Lung (tissue), 12 donors: ENCODE measurements around the gene FOXC2. TPM values are rescaled to one million over a fixed set of nuclear protein-coding genes. Genes with fewer than 3 reads are reported as not detected.

ENCODE experiments used
- ATAC-seq: fragments of 200-7000 bp; cut with Tn5 transposase; one replicate; pipeline ENCODE4 v1.9.1; 2020; ENCODE audit warnings: moderate number of reproducible peaks; ENCODE audit not compliant: insufficient read depth, low FRiP score
- DNase-seq, 3 donors: peaks; one replicate each; pipeline ENCODE4 v3.0.0-alpha.2; 2013 to 2017
- H3K27ac ChIP-seq, 2 donors: one replicate each; pipeline ENCODE4 v1.5.1; 2013; ENCODE audit warnings: mild to moderate bottlenecking in 2 of 2, moderate library complexity in 2 of 2, control low read depth in 1 of 2, inconsistent platforms in 1 of 2, low read depth in 1 of 2, low read length in 1 of 2
- H3K27me3 ChIP-seq, 3 donors: one replicate each; pipeline ENCODE4 v1.5.1; 2013; ENCODE audit warnings: low read length in 2 of 3; ENCODE audit not compliant: control insufficient read depth in 3 of 3, insufficient read depth in 3 of 3
- H3K36me3 ChIP-seq, 4 donors: one replicate each; pipeline ENCODE4 v1.5.1; 2013; ENCODE audit warnings: low read length in 4 of 4, mild to moderate bottlenecking in 1 of 4, moderate library complexity in 1 of 4; ENCODE audit not compliant: control insufficient read depth in 4 of 4, insufficient read depth in 4 of 4
- H3K4me1 ChIP-seq, 5 donors: one replicate each; pipeline ENCODE4 v1.5.1; 2013; ENCODE audit warnings: low read length in 5 of 5, mild to moderate bottlenecking in 2 of 5, moderate library complexity in 1 of 5; ENCODE audit not compliant: control insufficient read depth in 5 of 5, insufficient read depth in 5 of 5
- H3K4me3 ChIP-seq: one replicate; pipeline ENCODE4 v1.5.1; 2013; ENCODE audit warnings: mild to moderate bottlenecking, control low read depth, moderate library complexity
- H3K9ac ChIP-seq, 2 donors: one replicate each; pipeline ENCODE4 v1.5.1; 2013; ENCODE audit warnings: low read length in 2 of 2, control low read depth in 1 of 2; ENCODE audit not compliant: insufficient read depth in 1 of 2
- H3K9me3 ChIP-seq, 4 donors: one replicate each; pipeline ENCODE4 v1.5.1; 2013; ENCODE audit warnings: low read length in 3 of 4, mild to moderate bottlenecking in 1 of 4, moderate library complexity in 1 of 4; ENCODE audit not compliant: control insufficient read depth in 4 of 4, insufficient read depth in 3 of 4
- WGBS, 2 donors: extraction: QIAGEN DNeasy Blood & Tissue Kit; methylation state at CpG; one replicate each; pipeline ENCODE4 v1.1.7; 2013; 5-methylcytosine and 5-hydroxymethylcytosine counted together
- polyA plus RNA-seq, 2 donors: library from polyadenylated mRNA; stranded (reverse); fragments of 200-250 nt; gene quantifications; one replicate each; pipeline ENCODE4 v1.2.1, GENCODE V29; 2013
- total RNA-seq, 2 donors: library from RNA; depleted of rRNA in 1 of 2; stranded (reverse); fragments of >200 nt in 1 of 2; gene quantifications; one replicate each; pipeline ENCODE4 v1.2.1, GENCODE V29; 2014 to 2021
- TF ChIP-seq, protein P1 (sequence below): IDR thresholded peaks from 2 replicates; pipeline ENCODE4 v1.5.1; 2012; ENCODE audit warnings: mild to moderate bottlenecking; ENCODE audit errors: control extremely low read depth, extremely low read depth
- donor health status: control.
- donor health status: control.
- donor health status: Bipolar disorder and iron deficiency.
- donor health status: healthy.
- donor health status: DM: yes; HTN: yes; CAD: no.

FOXC2 gene
- total and polyA plus RNA-seq, 4 donors: 0.37 to 2.7 (median 0.63) TPM

DNA sequence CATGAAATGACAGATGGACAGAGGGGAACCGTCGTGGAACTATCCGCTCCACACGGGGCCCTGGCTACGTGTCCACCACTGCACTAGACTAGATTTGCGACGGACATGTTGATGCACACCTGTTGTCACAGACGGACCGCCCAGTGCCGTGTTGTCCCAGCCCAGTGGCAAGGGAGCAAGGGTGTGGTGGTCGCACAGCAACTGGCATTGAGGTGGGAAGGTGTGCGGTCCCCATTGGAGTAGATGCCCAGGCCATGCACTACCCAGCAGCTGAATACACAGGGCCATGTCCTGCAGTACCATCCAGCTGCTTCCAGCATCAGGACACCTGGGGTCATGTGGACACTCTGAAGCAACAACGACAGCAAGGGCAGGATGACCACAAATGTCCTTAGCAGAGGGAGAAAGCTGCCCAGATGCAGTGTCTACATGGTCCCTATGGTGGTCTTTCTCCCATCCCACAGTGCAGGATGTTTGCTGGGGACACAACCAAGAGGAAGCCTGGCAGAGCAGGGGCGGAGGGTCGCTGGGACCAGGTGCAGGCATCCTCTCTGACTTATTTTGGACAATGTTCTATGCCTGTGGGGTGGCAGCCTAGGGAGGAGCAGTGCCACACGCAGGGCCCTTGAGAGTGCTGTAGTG is 47.5 kb upstream of the FOXC2 start:
- peak overlapping the region in 1 of 2 donors; percentile 62 for H3K27ac ChIP-seq
- H3K27me3 ChIP-seq: peaks cover 3 to 33% (median 8%) of the 10 kb centered on the region in 3 donors

DNA sequence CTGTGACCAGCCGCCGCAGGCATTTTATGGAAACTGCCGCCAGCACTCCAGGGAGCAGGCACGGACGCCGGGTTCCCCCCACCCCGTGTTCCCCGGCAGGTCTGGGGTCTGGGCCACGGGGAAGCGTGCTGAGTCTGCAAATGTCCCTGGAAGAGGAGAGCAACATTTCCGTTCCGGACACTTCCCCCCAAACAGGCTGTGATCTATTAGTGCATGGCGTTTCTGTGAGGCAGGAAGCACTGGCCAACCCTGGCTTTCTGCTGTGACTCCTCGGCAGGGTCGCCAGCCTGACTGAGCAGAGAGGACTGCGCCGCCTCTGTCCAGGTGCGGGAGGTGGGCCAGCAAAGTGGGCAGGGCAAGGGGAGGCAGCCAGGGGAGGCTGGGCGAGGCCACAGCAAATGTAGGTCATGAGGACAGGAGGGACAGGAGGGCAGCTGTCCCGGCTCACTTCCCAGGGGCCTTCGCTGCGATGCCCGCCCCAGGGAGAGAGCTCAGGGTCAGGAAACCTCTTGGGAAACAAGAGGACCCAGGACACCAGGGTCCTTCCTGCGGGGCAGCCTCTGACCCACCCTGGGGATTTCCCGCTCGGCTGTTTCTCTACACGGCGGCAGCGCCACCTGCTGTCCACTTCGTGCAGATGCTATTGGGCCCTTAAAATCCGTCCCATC is 46.8 kb upstream of the FOXC2 start:
- Histone ChIP-seq H3K36me3 (peaks cover 0 to 11% (median 1%) of the 10 kb centered on the region in 4 donors), H3K27me3 (peaks cover 3 to 27% (median 8%) of the 10 kb centered on the region in 3 donors), H3K9ac (peak overlapping the region in 1 of 2 donors; percentile 40), H3K4me3 (no peak overlapping the region), H3K4me1 (peaks cover 0 to 39% (median 0%) of the 10 kb centered on the region in 5 donors), H3K9me3 (peaks cover 0 to 4% (median 0%) of the 10 kb centered on the region in 4 donors), H3K27ac (peak overlapping the region in 1 of 2 donors; percentile 62)
- no peak for ATAC-seq
- peak; percentile 80 to 86 (median 83) for DNase-seq
- 12% methylated on average over 31 of the region's 31 CpGs for WGBS, 2 donors
- TF ChIP-seq, protein P1, sequence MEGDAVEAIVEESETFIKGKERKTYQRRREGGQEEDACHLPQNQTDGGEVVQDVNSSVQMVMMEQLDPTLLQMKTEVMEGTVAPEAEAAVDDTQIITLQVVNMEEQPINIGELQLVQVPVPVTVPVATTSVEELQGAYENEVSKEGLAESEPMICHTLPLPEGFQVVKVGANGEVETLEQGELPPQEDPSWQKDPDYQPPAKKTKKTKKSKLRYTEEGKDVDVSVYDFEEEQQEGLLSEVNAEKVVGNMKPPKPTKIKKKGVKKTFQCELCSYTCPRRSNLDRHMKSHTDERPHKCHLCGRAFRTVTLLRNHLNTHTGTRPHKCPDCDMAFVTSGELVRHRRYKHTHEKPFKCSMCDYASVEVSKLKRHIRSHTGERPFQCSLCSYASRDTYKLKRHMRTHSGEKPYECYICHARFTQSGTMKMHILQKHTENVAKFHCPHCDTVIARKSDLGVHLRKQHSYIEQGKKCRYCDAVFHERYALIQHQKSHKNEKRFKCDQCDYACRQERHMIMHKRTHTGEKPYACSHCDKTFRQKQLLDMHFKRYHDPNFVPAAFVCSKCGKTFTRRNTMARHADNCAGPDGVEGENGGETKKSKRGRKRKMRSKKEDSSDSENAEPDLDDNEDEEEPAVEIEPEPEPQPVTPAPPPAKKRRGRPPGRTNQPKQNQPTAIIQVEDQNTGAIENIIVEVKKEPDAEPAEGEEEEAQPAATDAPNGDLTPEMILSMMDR: peak; percentile 85

More for the DNA sequence above, 47.5 kb upstream of the FOXC2 start:
- H3K4me3 ChIP-seq: no peak overlapping the region
- TF ChIP-seq, protein P1: no peak
- DNase-seq (peak in 2 of 3 donors; percentile 18 to 24), ATAC-seq (no peak)
- H3K36me3 ChIP-seq: peaks cover 0 to 14% (median 1%) of the 10 kb centered on the region in 4 donors
- peaks cover 0 to 4% (median 0%) of the 10 kb centered on the region in 4 donors for H3K9me3 ChIP-seq
- 72% methylated on average over 16 of the region's 16 CpGs for WGBS, 2 donors
- H3K9ac ChIP-seq: no peak overlapping the region
- peaks cover 0 to 39% (median 0%) of the 10 kb centered on the region in 5 donors for H3K4me1 ChIP-seq

DNA sequence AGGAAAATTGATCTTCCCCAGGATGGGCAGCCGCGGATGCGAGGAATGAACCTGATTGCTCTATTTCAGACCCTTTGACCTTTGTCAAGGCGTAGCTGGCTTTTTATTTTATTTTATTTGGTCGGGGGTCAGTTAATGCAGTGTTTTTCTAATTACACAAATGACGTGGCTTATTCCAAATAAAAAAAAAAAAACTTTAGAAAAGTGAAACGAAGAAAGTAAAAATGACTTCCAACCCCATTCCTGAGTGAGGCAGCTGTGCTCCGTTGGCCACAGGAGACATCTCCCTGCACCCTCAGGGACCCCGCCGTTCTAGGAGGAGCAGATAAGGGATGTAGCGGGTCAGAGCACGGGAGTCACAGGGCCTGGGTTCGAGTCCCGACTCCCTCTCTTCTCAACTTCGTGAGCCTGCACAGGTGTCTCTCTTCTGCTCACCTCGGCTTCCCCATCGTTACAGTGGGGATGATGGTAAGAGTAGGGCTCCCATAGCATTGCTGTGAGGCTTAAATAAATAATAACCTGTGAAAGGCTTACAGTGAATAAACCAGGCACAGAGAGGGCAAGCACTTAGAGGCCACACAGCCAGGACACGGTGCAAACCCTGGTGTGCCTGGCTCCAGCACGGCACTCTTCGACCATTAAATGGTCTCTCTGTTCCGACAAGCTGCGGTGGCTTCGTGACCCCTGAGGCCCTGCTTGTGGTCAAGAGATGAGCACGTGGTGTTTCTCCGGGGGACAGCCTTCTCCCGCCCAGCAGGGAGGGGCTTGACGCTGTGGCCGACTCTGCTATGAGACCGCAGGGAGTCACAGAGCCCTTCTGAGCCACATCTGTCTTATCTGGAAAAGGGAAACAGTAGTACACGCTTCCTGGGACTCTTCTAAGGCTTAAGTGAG is 46.1 kb upstream of the FOXC2 start:
- Histone ChIP-seq H3K9me3 (peaks cover 0 to 4% (median 0%) of the 10 kb centered on the region in 4 donors), H3K4me3 (no peak overlapping the region), H3K27me3 (peaks cover 3 to 22% (median 8%) of the 10 kb centered on the region in 3 donors), H3K9ac (peak overlapping the region in 1 of 2 donors; percentile 40), H3K36me3 (peaks cover 0 to 3% (median 0%) of the 10 kb centered on the region in 4 donors), H3K4me1 (peaks cover 0 to 39% (median 0%) of the 10 kb centered on the region in 5 donors), H3K27ac (no peak overlapping the region)
- DNase-seq: peak in 1 of 3 donors; percentile 8
- TF ChIP-seq, protein P1: no peak
- no peak for ATAC-seq
- 44 to 52% methylated on average over 30 of the region's 30 CpGs for WGBS, 2 donors
